Right lobe of liver (tissue), 6 donors: ENCODE measurements around the gene EPN1. TPM values are rescaled to one million over a fixed set of nuclear protein-coding genes. Genes with fewer than 3 reads are reported as not detected.
A peak's percentile ranks its signal among the peaks of the same experiment; 100 is the strongest.

Source experiments
- ATAC-seq, 4 donors: fragments of 200-7000 bp; cut with Tn5 transposase; one replicate each; pipeline ENCODE4 v1.9.1; 2020; ENCODE audit warnings: mild to moderate bottlenecking in 4 of 4, moderate library complexity in 4 of 4
- DNase-seq, 3 donors: peaks; one replicate each; pipeline ENCODE4 v3.0.0-alpha.2; 2020
- H3K27ac ChIP-seq, 3 donors: fragments of 200-600 bp; one replicate each; pipeline ENCODE4 v1.8.0; 2022
- H3K27me3 ChIP-seq, 2 donors: fragments of 200-600 bp; one replicate each; pipeline ENCODE4 v1.8.0; 2022
- H3K36me3 ChIP-seq, 4 donors: fragments of 200-600 bp; sonication (generic) in 1 of 4; one replicate each; pipeline versions ENCODE4 v1.5.1 to v1.8.0; 2017 to 2022; ENCODE audit warnings: control low read depth in 1 of 4
- H3K4me1 ChIP-seq, 4 donors: fragments of 200-600 bp; sonication (generic) in 1 of 4; one replicate each; pipeline versions ENCODE4 v1.5.1 to v1.8.0; 2017 to 2022; ENCODE audit warnings: control low read depth in 1 of 4
- H3K4me3 ChIP-seq, 3 donors: fragments of 200-600 bp; one replicate each; pipeline ENCODE4 v1.8.0; 2022
- H3K9me3 ChIP-seq, 4 donors: fragments of 200-600 bp; sonication (generic) in 1 of 4; one replicate each; pipeline versions ENCODE4 v1.5.1 to v1.8.0; 2017 to 2022; ENCODE audit warnings: control low read depth in 1 of 4
- CTCF ChIP-seq, 4 donors: fragments of 200-600 bp in 3 of 4; fragments of 450-650 bp in 1 of 4; IDR thresholded peaks; one replicate each; pipeline versions ENCODE4 v1.5.1 to v1.8.0; 2016 to 2022; ENCODE audit warnings: antibody characterized with exemption in 4 of 4, mild to moderate bottlenecking in 2 of 4
- POLR2A ChIP-seq: fragments of 450-650 bp; IDR thresholded peaks from one replicate; pipeline ENCODE4 v1.6.1; 2017; ENCODE audit warnings: antibody characterized with exemption, mild to moderate bottlenecking
- WGBS: methylation state at CpG from one replicate; pipeline ENCODE4 v1.1.6; 2018; ENCODE audit warnings: low coverage, low lambda C conversion rate; ENCODE audit not compliant: insufficient coverage; ENCODE audit errors: missing lambda C conversion rate; 5-methylcytosine and 5-hydroxymethylcytosine counted together
- intact Hi-C, 2 donors: fragments of 100-400 bp; cut with DNase I; formaldehyde crosslinking; loops; one replicate each; pipeline versions ENCODE4 v1.11.2 to v1.14.1; 2022
- total RNA-seq, 6 experiments: library from RNA; depleted of rRNA in 2 of 6; stranded (reverse); fragments of >200 nt in 2 of 6; fragmentation: NEBNext Ultra II Directional in 3 of 6; extraction: Animal tissue kit (Norgen Biotek cat#: 25700) in 3 of 6; gene quantifications; one replicate each; pipeline versions ENCODE4 v1.1.0 to v1.2.4, GENCODE V29; 2016 to 2023
- donor health status: DM: no; HTN: yes; CAD: no.
- donor health status: DM: no; HTN: no; CAD: no.
- donor health status: DM: no; HTN: no; CAD: no.
- donor health status: DM: no; HTN: yes; CAD: no.
- donor health status: DM: no; HTN: yes; CAD: no.

The EPN1 gene
- total RNA-seq, 6 experiments from 2014 or later = 88.9 to 162 (median 107) TPM

GRCh38 chr19:55644842-55645511, 30.0 kb upstream of the EPN1 start:
- no peak overlapping the region for H3K4me3 ChIP-seq
- H3K27ac ChIP-seq = no peak overlapping the region

DNA sequence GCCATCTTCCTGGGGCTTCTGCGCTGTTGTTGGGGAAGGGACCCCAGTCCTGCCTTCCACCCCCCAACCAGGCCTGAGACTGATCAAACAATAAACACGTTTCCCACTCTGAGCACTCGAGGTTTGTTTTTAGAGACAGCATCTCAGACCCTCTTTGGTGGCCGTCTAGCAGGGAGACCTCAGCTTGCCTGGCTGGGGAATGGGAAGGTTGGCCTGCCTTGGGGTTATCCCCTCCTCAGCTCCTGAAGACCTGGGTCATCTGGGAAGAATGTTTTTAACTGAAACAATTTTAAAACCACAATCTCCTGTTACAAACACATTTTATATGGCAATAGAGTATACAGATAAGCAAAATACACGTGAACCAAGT, 29.5 kb upstream of the EPN1 start:
- Histone ChIP-seq H3K4me1 (peaks cover 0 to 34% (median 5%) of the 10 kb centered on the region in 4 donors), H3K9me3 (no peaks in the 10 kb centered on the region), H3K27me3 (no peaks in the 10 kb centered on the region), H3K36me3 (peaks cover 0 to 10% (median 0%) of the 10 kb centered on the region in 4 donors), H3K4me3 (no peak overlapping the region), H3K27ac (no peak overlapping the region)
- no peak for TF ChIP-seq CTCF (IDR thresholded peaks at IDR 0.05)
- no peak for TF ChIP-seq POLR2A
- 87% methylated on average over 2 of the region's 5 CpGs for WGBS
- ATAC-seq (no peak), DNase-seq (no peak)
- intact Hi-C loops = no loop called here

More at GRCh38 chr19:55644842-55645511, 30.0 kb upstream of the EPN1 start:
- peaks cover 0 to 10% (median 0%) of the 10 kb centered on the region in 4 donors for H3K36me3 ChIP-seq
- TF ChIP-seq CTCF (IDR thresholded peaks at IDR 0.05) (no peak), POLR2A (no peak)
- no peak for ATAC-seq
- no peaks in the 10 kb centered on the region for H3K27me3 ChIP-seq
- peaks cover 0 to 39% (median 8%) of the 10 kb centered on the region in 4 donors for H3K4me1 ChIP-seq
- 80% methylated on average over 1 of the region's 28 CpGs for WGBS
- intact Hi-C loops = no loop called here
- no peaks in the 10 kb centered on the region for H3K9me3 ChIP-seq
- peak in 1 of 3 donors; percentile 22 for DNase-seq

- TF ChIP-seq POLR2A (no peak), CTCF (IDR thresholded peaks at IDR 0.05) (no peak)
- 50% methylated on average over 10 of the region's 14 CpGs for WGBS
- Histone ChIP-seq H3K27ac (peak overlapping the region in 1 of 3 donors; percentile 81), H3K36me3 (peaks cover 0 to 10% (median 0%) of the 10 kb centered on the region in 4 donors), H3K4me3 (peak overlapping the region; percentile 77 to 96 (median 89)), H3K27me3 (no peaks in the 10 kb centered on the region), H3K9me3 (no peaks in the 10 kb centered on the region), H3K4me1 (peaks cover 0 to 33% (median 3%) of the 10 kb centered on the region in 4 donors)
- intact Hi-C loops = no loop called here
- ATAC-seq = no peak
- DNase-seq = no peak
Observed at GRCh38 chr19:55646889-55647731, 27.9 kb upstream of the EPN1 start.

DNA sequence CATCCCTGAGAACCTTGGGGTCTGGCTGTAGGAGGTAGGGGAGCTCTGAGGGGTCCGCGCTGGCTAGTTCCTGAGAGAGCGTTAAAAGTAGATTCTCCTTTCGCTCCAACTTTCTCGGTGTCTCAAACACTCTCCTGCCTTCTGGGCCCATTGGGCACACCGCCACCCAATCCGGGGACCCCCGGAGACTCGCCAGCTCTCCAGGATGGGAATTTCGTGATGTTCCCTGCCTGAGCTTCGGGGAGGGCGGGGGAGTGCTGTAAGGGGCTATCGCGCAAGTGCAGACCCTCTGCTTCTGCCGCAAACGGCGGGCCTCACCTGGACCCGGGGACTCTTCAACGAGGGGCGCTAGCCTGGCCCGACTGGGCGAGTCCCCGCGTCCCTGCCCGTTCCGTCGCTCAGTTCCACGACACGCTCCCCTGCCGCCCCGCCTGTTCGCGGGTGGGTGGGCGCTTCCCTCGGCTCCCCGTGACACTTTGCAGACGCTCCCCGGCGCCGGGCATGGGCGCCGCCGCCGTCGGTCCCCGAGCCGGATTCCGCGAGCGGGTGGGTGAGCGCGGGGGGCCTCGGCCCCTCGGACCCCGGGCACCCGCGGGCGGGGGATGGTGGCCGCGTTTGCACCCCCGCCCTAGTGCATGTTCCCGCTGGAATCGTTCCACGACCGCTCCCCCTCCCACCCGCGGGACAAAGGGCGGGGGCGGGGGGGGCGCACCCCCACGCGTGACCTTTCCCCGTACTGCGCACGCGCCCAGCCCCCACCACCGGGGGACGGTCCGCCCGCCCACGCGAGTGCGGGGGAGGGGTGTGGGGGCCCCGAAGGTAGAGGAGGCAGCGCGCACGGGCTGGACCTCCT, 27.1 kb upstream of the EPN1 start, which contains the start of gene CCDC106:
TSS of gene CCDC106 (plus strand) at position 481 of the 853 bp plus-strand sequence. CDS start 835 bp downstream, outside the sequence.
- peak within 1 kb of the TSS; percentile 34 to 81 (median 78) for H3K27ac ChIP-seq
- DNase-seq (peak; percentile 66 to 75 (median 72)), ATAC-seq (peak; percentile 60 to 73 (median 62))
- TF ChIP-seq POLR2A (no peak), CTCF (IDR thresholded peaks at IDR 0.05) (no peak)
- no CpG with 5 or more reads among the region's 87 CpGs for WGBS
- no peaks in the 10 kb centered on the region for H3K9me3 ChIP-seq
- H3K36me3 ChIP-seq = peaks cover 0 to 10% (median 0%) of the 10 kb centered on the region in 4 donors
- H3K27me3 ChIP-seq = no peaks in the 10 kb centered on the region
- intact Hi-C loops = no loop called here
- peak within 1 kb of the TSS; percentile 77 to 96 (median 89) for H3K4me3 ChIP-seq
- peaks cover 0 to 24% (median 3%) of the 10 kb centered on the region in 4 donors for H3K4me1 ChIP-seq
